ENCODE data around the gene SCO2.

SCO2 gene

GRCh38 chr22:50488886-50489285 lies 36.5 kb downstream of the SCO2 start:
- Mint-ChIP-seq H3K4me1 (peaks cover 35% of the 10 kb centered on the region), H3K9me3 (no peaks in the 10 kb centered on the region), H3K27me3 (no peaks in the 10 kb centered on the region), H3K36me3 (no peaks in the 10 kb centered on the region), H3K4me3 (no peak overlapping the region), H3K27ac (no peak overlapping the region)
- ATAC-seq = no peak

GRCh38 chr22:50488006-50488677 lies 37.3 kb downstream of the SCO2 start:
- Mint-ChIP-seq H3K9me3 (no peaks in the 10 kb centered on the region), H3K36me3 (no peaks in the 10 kb centered on the region), H3K4me1 (peaks cover 39% of the 10 kb centered on the region), H3K4me3 (no peak overlapping the region), H3K27me3 (no peaks in the 10 kb centered on the region), H3K27ac (no peak overlapping the region)
- ATAC-seq = peak; percentile 3

GRCh38 chr22:50487290-50488005 lies 38.0 kb downstream of the SCO2 start:
- H3K27me3 Mint-ChIP-seq = no peaks in the 10 kb centered on the region
- H3K36me3 Mint-ChIP-seq = no peaks in the 10 kb centered on the region
- peaks cover 42% of the 10 kb centered on the region for H3K4me1 Mint-ChIP-seq
- no peaks in the 10 kb centered on the region for H3K9me3 Mint-ChIP-seq
- ATAC-seq = peak; percentile 29
- H3K4me3 Mint-ChIP-seq = no peak overlapping the region
- peak overlapping the region; percentile 69 for H3K27ac Mint-ChIP-seq

- no peaks in the 10 kb centered on the region for H3K9me3 Mint-ChIP-seq
- no peak for ATAC-seq
- H3K27ac Mint-ChIP-seq = peak within 1 kb of the TSS; percentile 69
- H3K27me3 Mint-ChIP-seq = no peaks in the 10 kb centered on the region
- H3K4me3 Mint-ChIP-seq = no peak within 1 kb of the TSS
- peaks cover 42% of the 10 kb centered on the region for H3K4me1 Mint-ChIP-seq
- no peaks in the 10 kb centered on the region for H3K36me3 Mint-ChIP-seq
These were observed 38.7 kb downstream of the SCO2 start, which contains the start of gene MIOX for GRCh38 chr22:50486561-50487289. MIOX (plus strand) TSS chr22:50486859; CDS start chr22:50486898, 39 bp downstream.

- Mint-ChIP-seq H3K9me3 (no peaks in the 10 kb centered on the region), H3K27ac (peak overlapping the region; percentile 69), H3K4me1 (peaks cover 34% of the 10 kb centered on the region), H3K27me3 (peaks cover 3% of the 10 kb centered on the region), H3K36me3 (no peaks in the 10 kb centered on the region), H3K4me3 (no peak overlapping the region)
- no peak for ATAC-seq
These were observed 39.9 kb downstream of the SCO2 start for GRCh38 chr22:50485221-50486131.

- Mint-ChIP-seq H3K4me1 (peaks cover 40% of the 10 kb centered on the region), H3K27me3 (peaks cover 15% of the 10 kb centered on the region), H3K9me3 (no peaks in the 10 kb centered on the region), H3K4me3 (no peak overlapping the region), H3K36me3 (no peaks in the 10 kb centered on the region), H3K27ac (no peak overlapping the region)
- ATAC-seq = peak; percentile 24
These were observed 41.2 kb downstream of the SCO2 start for GRCh38 chr22:50483977-50484853.

GRCh38 chr22:50483556-50483955 lies 41.8 kb downstream of the SCO2 start:
- H3K4me3 Mint-ChIP-seq = no peak overlapping the region
- no peaks in the 10 kb centered on the region for H3K36me3 Mint-ChIP-seq
- H3K27ac Mint-ChIP-seq = no peak overlapping the region
- H3K27me3 Mint-ChIP-seq = peaks cover 15% of the 10 kb centered on the region
- no peaks in the 10 kb centered on the region for H3K9me3 Mint-ChIP-seq
- peaks cover 40% of the 10 kb centered on the region for H3K4me1 Mint-ChIP-seq
- no peak for ATAC-seq

GRCh38 chr22:50483106-50483505 lies 42.3 kb downstream of the SCO2 start:
- H3K27ac Mint-ChIP-seq = no peak overlapping the region
- peaks cover 15% of the 10 kb centered on the region for H3K27me3 Mint-ChIP-seq
- H3K4me1 Mint-ChIP-seq = peaks cover 40% of the 10 kb centered on the region
- H3K9me3 Mint-ChIP-seq = no peaks in the 10 kb centered on the region
- no peak overlapping the region for H3K4me3 Mint-ChIP-seq
- ATAC-seq = no peak
- no peaks in the 10 kb centered on the region for H3K36me3 Mint-ChIP-seq

- Mint-ChIP-seq H3K4me3 (peak overlapping the region; percentile 75), H3K27me3 (peaks cover 15% of the 10 kb centered on the region), H3K9me3 (no peaks in the 10 kb centered on the region), H3K27ac (no peak overlapping the region), H3K4me1 (peaks cover 38% of the 10 kb centered on the region), H3K36me3 (no peaks in the 10 kb centered on the region)
- ATAC-seq = no peak
These were observed 43.0 kb downstream of the SCO2 start for GRCh38 chr22:50482107-50483074.

- H3K9me3 Mint-ChIP-seq = no peaks in the 10 kb centered on the region
- H3K27me3 Mint-ChIP-seq = peaks cover 15% of the 10 kb centered on the region
- peak; percentile 58 for ATAC-seq
- H3K4me3 Mint-ChIP-seq = peak within 1 kb of the TSS; percentile 75
- peak within 1 kb of the TSS; percentile 22 for H3K27ac Mint-ChIP-seq
- no peaks in the 10 kb centered on the region for H3K36me3 Mint-ChIP-seq
- peaks cover 30% of the 10 kb centered on the region for H3K4me1 Mint-ChIP-seq
These were observed 43.8 kb downstream of the SCO2 start, which contains the start of gene ADM2 for GRCh38 chr22:50481440-50482106. ADM2 (plus strand) TSS chr22:50481543; CDS start chr22:50481848, 305 bp downstream.

GRCh38 chr22:50481045-50481439 lies 44.4 kb downstream of the SCO2 start:
- H3K4me1 Mint-ChIP-seq = peaks cover 28% of the 10 kb centered on the region
- no peak overlapping the region for H3K27ac Mint-ChIP-seq
- H3K9me3 Mint-ChIP-seq = no peaks in the 10 kb centered on the region
- peaks cover 15% of the 10 kb centered on the region for H3K27me3 Mint-ChIP-seq
- peak overlapping the region; percentile 29 for H3K4me3 Mint-ChIP-seq
- no peaks in the 10 kb centered on the region for H3K36me3 Mint-ChIP-seq
- peak; percentile 9 for ATAC-seq

- Mint-ChIP-seq H3K4me3 (no peak overlapping the region), H3K9me3 (no peaks in the 10 kb centered on the region), H3K27me3 (peaks cover 15% of the 10 kb centered on the region), H3K36me3 (no peaks in the 10 kb centered on the region), H3K27ac (no peak overlapping the region), H3K4me1 (peaks cover 35% of the 10 kb centered on the region)
- ATAC-seq = no peak
These were observed 45.7 kb downstream of the SCO2 start for GRCh38 chr22:50479721-50480120.
